ENCODE data around the gene ARMH4. TPM values are rescaled to one million over a fixed set of nuclear protein-coding genes. Genes with fewer than 3 reads are reported as not detected.

Gene ARMH4, protein sequence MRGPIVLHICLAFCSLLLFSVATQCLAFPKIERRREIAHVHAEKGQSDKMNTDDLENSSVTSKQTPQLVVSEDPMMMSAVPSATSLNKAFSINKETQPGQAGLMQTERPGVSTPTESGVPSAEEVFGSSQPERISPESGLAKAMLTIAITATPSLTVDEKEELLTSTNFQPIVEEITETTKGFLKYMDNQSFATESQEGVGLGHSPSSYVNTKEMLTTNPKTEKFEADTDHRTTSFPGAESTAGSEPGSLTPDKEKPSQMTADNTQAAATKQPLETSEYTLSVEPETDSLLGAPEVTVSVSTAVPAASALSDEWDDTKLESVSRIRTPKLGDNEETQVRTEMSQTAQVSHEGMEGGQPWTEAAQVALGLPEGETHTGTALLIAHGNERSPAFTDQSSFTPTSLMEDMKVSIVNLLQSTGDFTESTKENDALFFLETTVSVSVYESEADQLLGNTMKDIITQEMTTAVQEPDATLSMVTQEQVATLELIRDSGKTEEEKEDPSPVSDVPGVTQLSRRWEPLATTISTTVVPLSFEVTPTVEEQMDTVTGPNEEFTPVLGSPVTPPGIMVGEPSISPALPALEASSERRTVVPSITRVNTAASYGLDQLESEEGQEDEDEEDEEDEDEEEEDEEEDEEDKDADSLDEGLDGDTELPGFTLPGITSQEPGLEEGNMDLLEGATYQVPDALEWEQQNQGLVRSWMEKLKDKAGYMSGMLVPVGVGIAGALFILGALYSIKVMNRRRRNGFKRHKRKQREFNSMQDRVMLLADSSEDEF
- 7.1 and 12.8 TPM in 2 replicates for total RNA-seq

GRCh38 chr14:58152014-58152857 lies at the start of gene ARMH4:
Gene ARMH4 (minus strand): TSS chr14:58152213. CDS start chr14:58139358, 12,855 bp downstream.

GRCh38 chr14:58199726-58200479 lies 47.9 kb upstream of the ARMH4 start, which contains the start of gene ACTR10:
Gene ACTR10 (plus strand): TSS chr14:58200149. CDS start chr14:58200218, 69 bp downstream.

Other genes starting within 250 kb of the ARMH4 start
- 43.9 and 68.3 TPM in 2 replicates for gene ACTR10, start 47.9 kb upstream of the ARMH4 start, total RNA-seq
- 83.3 and 90.4 TPM in 2 replicates for gene PSMA3, start 92.6 kb upstream of the ARMH4 start, total RNA-seq
- 4.9 and 9.1 TPM in 2 replicates for gene ARID4A, start 146.3 kb upstream of the ARMH4 start, total RNA-seq
- not detected in 2 replicates for gene TOMM20L, start 243.7 kb upstream of the ARMH4 start, total RNA-seq

Data from cardiac ventricle fibroblast (primary cell).